H9 (cell line): Measurements from ENCODE around the gene BCAR1. TPM values are rescaled to one million over a fixed set of nuclear protein-coding genes. Genes with fewer than 3 reads are reported as not detected.

Source experiments
- DNase-seq: peaks from one replicate; pipeline ENCODE4 v3.0.0-alpha.2; 2017
- H2AFZ ChIP-seq: one replicate; pipeline ENCODE4 v1.6.1; 2013; ENCODE audit warnings: mild to moderate bottlenecking, low read length, control low read depth, moderate library complexity
- H2AK5ac ChIP-seq: 2 replicates; pipeline ENCODE4 v1.6.1; 2013; ENCODE audit warnings: low read length, control low read depth, mixed read lengths; ENCODE audit not compliant: insufficient read length
- H2BK120ac ChIP-seq: one replicate; pipeline ENCODE4 v1.6.1; 2013; ENCODE audit warnings: low read depth, mild to moderate bottlenecking, low read length, control low read depth, inconsistent platforms; ENCODE audit not compliant: poor library complexity, severe bottlenecking
- H2BK12ac ChIP-seq: 2 replicates; pipeline ENCODE4 v1.6.1; 2013; ENCODE audit warnings: low read length, control low read depth, mixed read lengths, low read depth; ENCODE audit not compliant: insufficient read length
- H2BK15ac ChIP-seq: 2 replicates; pipeline ENCODE4 v1.6.1; 2013; ENCODE audit warnings: low read depth, low read length, control low read depth
- H2BK20ac ChIP-seq: one replicate; pipeline ENCODE4 v1.6.1; 2013; ENCODE audit warnings: low read depth, mild to moderate bottlenecking, low read length, control low read depth, inconsistent platforms; ENCODE audit not compliant: poor library complexity, severe bottlenecking
- H2BK5ac ChIP-seq: 2 replicates; pipeline ENCODE4 v1.6.1; 2013; ENCODE audit warnings: low read length, control low read depth, mixed read lengths; ENCODE audit not compliant: insufficient read length
- H3K14ac ChIP-seq: 2 replicates; pipeline ENCODE4 v1.6.1; 2013; ENCODE audit warnings: low read length, control low read depth; ENCODE audit not compliant: insufficient read depth
- H3K18ac ChIP-seq: 2 replicates; pipeline ENCODE4 v1.6.1; 2013; ENCODE audit warnings: low read depth, mild to moderate bottlenecking, mixed read lengths, low read length, control low read depth; ENCODE audit not compliant: insufficient read length
- H3K23ac ChIP-seq: 2 replicates; pipeline ENCODE4 v1.6.1; 2013; ENCODE audit warnings: low read length, control low read depth, mixed read lengths, low read depth; ENCODE audit not compliant: insufficient read length
- H3K23me2 ChIP-seq: 2 replicates; pipeline ENCODE4 v1.6.1; 2013; ENCODE audit warnings: low read depth, mild to moderate bottlenecking, mixed read lengths, low read length, control low read depth; ENCODE audit not compliant: insufficient read length, poor library complexity, severe bottlenecking
- H3K27ac ChIP-seq: 2 replicates; pipeline ENCODE4 v1.5.1; 2013; ENCODE audit warnings: low read length, control low read depth, mixed read lengths, low read depth; ENCODE audit not compliant: insufficient read length
- H3K27me3 ChIP-seq: 2 replicates; pipeline ENCODE4 v1.6.1; 2013; ENCODE audit warnings: low read length, control low read depth, inconsistent platforms; ENCODE audit not compliant: insufficient read depth
- H3K4ac ChIP-seq: 2 replicates; pipeline ENCODE4 v1.6.1; 2013; ENCODE audit warnings: low read depth, mild to moderate bottlenecking, control low read depth, inconsistent platforms, low read length, moderate library complexity
- H3K4me1 ChIP-seq: 2 replicates; pipeline ENCODE4 v1.6.1; 2013; ENCODE audit warnings: low read length, control low read depth, inconsistent platforms; ENCODE audit not compliant: insufficient read depth
- H3K4me2 ChIP-seq: 2 replicates; pipeline ENCODE4 v1.6.1; 2013; ENCODE audit warnings: low read length, control low read depth, mixed read lengths; ENCODE audit not compliant: insufficient read length, insufficient read depth
- H3K56ac ChIP-seq: 2 replicates; pipeline ENCODE4 v1.6.1; 2013; ENCODE audit warnings: low read depth, mild to moderate bottlenecking, mixed read lengths, low read length, control low read depth; ENCODE audit not compliant: insufficient read length
- H3K79me1 ChIP-seq: 2 replicates; pipeline ENCODE4 v1.6.1; 2013; ENCODE audit warnings: low read depth, mild to moderate bottlenecking, moderate library complexity, low read length, control low read depth, inconsistent platforms; ENCODE audit not compliant: insufficient read depth, poor library complexity, severe bottlenecking
- H3K79me2 ChIP-seq: 2 replicates; pipeline ENCODE4 v1.6.1; 2013; ENCODE audit warnings: low read length, control low read depth, inconsistent platforms; ENCODE audit not compliant: insufficient read depth
- H3K9ac ChIP-seq: 2 replicates; pipeline ENCODE4 v1.6.1; 2013; ENCODE audit warnings: low read length, control low read depth, mixed read lengths; ENCODE audit not compliant: insufficient read length; ENCODE audit errors: extremely low read depth
- H3K9me3 ChIP-seq: one replicate; pipeline ENCODE4 v1.6.1; 2013; ENCODE audit warnings: low read depth, low read length, inconsistent platforms; ENCODE audit not compliant: control insufficient read depth
- H3T11ph ChIP-seq: one replicate; pipeline ENCODE4 v1.6.1; 2013; ENCODE audit warnings: mild to moderate bottlenecking, low read length, control low read depth, inconsistent platforms
- H4K20me1 ChIP-seq: one replicate; pipeline ENCODE4 v1.6.1; 2013; ENCODE audit not compliant: control insufficient read depth, insufficient read length, insufficient read depth
- H4K5ac ChIP-seq: 2 replicates; pipeline ENCODE4 v1.6.1; 2013; ENCODE audit warnings: low read depth, mild to moderate bottlenecking, mixed read lengths, low read length, control low read depth; ENCODE audit not compliant: insufficient read length
- H4K8ac ChIP-seq: replicated peaks from 2 replicates; pipeline ENCODE4 v1.6.1; 2013; ENCODE audit warnings: low read length, control low read depth, mixed read lengths, low read depth; ENCODE audit not compliant: insufficient read length
- H4K91ac ChIP-seq: 2 replicates; pipeline ENCODE4 v1.6.1; 2013; ENCODE audit warnings: low read depth, mild to moderate bottlenecking, moderate library complexity, mixed read lengths, low read length, control low read depth; ENCODE audit not compliant: insufficient read length
- H3K27ac Mint-ChIP-seq, 3 experiments: 2 replicates in 2 of 3; 3 replicates in 1 of 3; pipeline ENCODE4 v1.8.0; 2020 to 2021; ENCODE audit warnings: mixed read lengths in 3 of 3, mild to moderate bottlenecking in 1 of 3, moderate library complexity in 1 of 3
- H3K27me3 Mint-ChIP-seq: 2 replicates; pipeline ENCODE4 v1.8.0; 2021; ENCODE audit warnings: low read depth, mild to moderate bottlenecking, moderate library complexity, mixed read lengths
- H3K36me3 Mint-ChIP-seq, 3 experiments: 2 replicates in 2 of 3; 3 replicates in 1 of 3; pipeline ENCODE4 v1.8.0; 2020 to 2021; ENCODE audit warnings: low read depth in 3 of 3, mixed read lengths in 3 of 3; ENCODE audit not compliant: insufficient read depth in 1 of 3
- H3K4me1 Mint-ChIP-seq, 2 experiments: 2 replicates each; pipeline ENCODE4 v1.8.0; 2020; ENCODE audit warnings: mixed read lengths in 2 of 2
- H3K4me3 Mint-ChIP-seq, 2 experiments: 2 replicates in 1 of 2; 3 replicates in 1 of 2; pipeline ENCODE4 v1.8.0; 2020 to 2021; ENCODE audit warnings: mild to moderate bottlenecking in 2 of 2, mixed read lengths in 2 of 2, moderate library complexity in 1 of 2
- H3K9me3 Mint-ChIP-seq, 2 experiments: 2 replicates in 1 of 2; 3 replicates in 1 of 2; pipeline ENCODE4 v1.8.0; 2020; ENCODE audit warnings: mild to moderate bottlenecking in 2 of 2, mixed read lengths in 2 of 2, moderate library complexity in 1 of 2
- WGBS: extraction: QIAGEN DNeasy Blood & Tissue Kit; methylation state at CpG from one replicate; pipeline ENCODE4 v1.1.7; 2013; ENCODE audit warnings: missing lambda C conversion rate, low lambda C conversion rate, mixed read lengths; ENCODE audit not compliant: insufficient read length; ENCODE audit errors: extremely low coverage; 5-methylcytosine and 5-hydroxymethylcytosine counted together
- total RNA-seq: library from RNA; stranded (reverse); gene quantifications from 2 replicates; pipeline ENCODE4 v1.2.1, GENCODE V29; 2021
- TF ChIP-seq, protein P1 (sequence below): fragments of 200-600 bp; sonication (generic); conservative IDR thresholded peaks from 3 replicates; pipeline ENCODE4 v1.8.0; 2021; ENCODE audit warnings: antibody characterized with exemption, mild to moderate bottlenecking

Gene BCAR1
- total RNA-seq, 1 experiment from 2014 or later, result 97.1 TPM

DNA sequence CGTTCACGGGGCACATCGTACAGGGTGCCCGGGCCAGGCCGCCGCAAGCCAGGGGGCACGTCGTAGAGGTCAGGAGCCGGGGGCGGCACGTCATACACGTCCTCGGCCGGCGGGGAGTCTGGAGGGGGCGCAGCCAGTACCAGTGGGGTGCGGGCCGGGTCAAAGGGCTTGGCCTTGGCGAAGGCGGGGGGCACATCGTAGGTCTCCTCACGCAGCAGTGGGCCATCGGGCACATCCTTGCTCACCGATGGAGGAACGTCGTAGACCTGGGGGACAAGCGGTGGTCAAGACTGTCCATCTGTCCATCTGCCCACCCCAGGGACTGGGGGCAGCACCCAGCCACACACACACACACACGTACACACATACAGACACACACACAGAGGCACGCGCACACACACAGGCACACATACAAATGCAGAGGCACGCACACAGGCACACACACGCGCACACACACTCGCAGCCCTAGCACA lies 15.7 kb downstream of the BCAR1 start:
- no peak for DNase-seq
- TF ChIP-seq, protein P1, sequence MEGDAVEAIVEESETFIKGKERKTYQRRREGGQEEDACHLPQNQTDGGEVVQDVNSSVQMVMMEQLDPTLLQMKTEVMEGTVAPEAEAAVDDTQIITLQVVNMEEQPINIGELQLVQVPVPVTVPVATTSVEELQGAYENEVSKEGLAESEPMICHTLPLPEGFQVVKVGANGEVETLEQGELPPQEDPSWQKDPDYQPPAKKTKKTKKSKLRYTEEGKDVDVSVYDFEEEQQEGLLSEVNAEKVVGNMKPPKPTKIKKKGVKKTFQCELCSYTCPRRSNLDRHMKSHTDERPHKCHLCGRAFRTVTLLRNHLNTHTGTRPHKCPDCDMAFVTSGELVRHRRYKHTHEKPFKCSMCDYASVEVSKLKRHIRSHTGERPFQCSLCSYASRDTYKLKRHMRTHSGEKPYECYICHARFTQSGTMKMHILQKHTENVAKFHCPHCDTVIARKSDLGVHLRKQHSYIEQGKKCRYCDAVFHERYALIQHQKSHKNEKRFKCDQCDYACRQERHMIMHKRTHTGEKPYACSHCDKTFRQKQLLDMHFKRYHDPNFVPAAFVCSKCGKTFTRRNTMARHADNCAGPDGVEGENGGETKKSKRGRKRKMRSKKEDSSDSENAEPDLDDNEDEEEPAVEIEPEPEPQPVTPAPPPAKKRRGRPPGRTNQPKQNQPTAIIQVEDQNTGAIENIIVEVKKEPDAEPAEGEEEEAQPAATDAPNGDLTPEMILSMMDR, result no peak
- Histone ChIP-seq H2BK20ac (no peak overlapping the region), H3K27ac (no peak overlapping the region), H3K4ac (no peak overlapping the region), H3K23ac (no peak overlapping the region), H4K5ac (no peak overlapping the region), H3K4me2 (no peak overlapping the region), H3K23me2 (no peaks in the 10 kb centered on the region), H4K8ac (no peak overlapping the region), H2AK5ac (no peak overlapping the region), H2BK120ac (no peak overlapping the region), H3K9me3 (no peaks in the 10 kb centered on the region), H3K27me3 (no peaks in the 10 kb centered on the region), H3K9ac (no peak overlapping the region), H3T11ph (no peak overlapping the region), H4K20me1 (no peaks in the 10 kb centered on the region), H2BK15ac (no peak overlapping the region), H3K4me1 (no peaks in the 10 kb centered on the region), H3K18ac (no peak overlapping the region), H2AFZ (no peak overlapping the region), H3K79me1 (no peaks in the 10 kb centered on the region), H3K14ac (no peak overlapping the region; the same call in 1 of the 2 replicates), H4K91ac (no peak overlapping the region), H3K56ac (no peak overlapping the region), H2BK5ac (no peak overlapping the region), H3K79me2 (peaks cover 6% of the 10 kb centered on the region; the same call in 1 of the 2 replicates), H2BK12ac (no peak overlapping the region)
- WGBS, result no CpG with 5 or more reads among the region's 34 CpGs
- no peak overlapping the region for H3K4me3 Mint-ChIP-seq
- no peaks in the 10 kb centered on the region for H3K27me3 Mint-ChIP-seq
- peaks cover 6 to 21% of the 10 kb centered on the region in 2 experiments for H3K4me1 Mint-ChIP-seq
- H3K9me3 Mint-ChIP-seq, result no peaks in the 10 kb centered on the region
- no peak overlapping the region; a peak in 3 of 7 replicates for H3K27ac Mint-ChIP-seq
- peaks cover 27 to 59% (median 51%) of the 10 kb centered on the region in 3 experiments; a peak in 6 of 7 replicates for H3K36me3 Mint-ChIP-seq
